ENCODE measurements around the gene SLC20A1. TPM values are rescaled to one million over a fixed set of nuclear protein-coding genes. Genes with fewer than 3 reads are reported as not detected.
A peak's percentile ranks its signal among the peaks of the same experiment; 100 is the strongest.

The SLC20A1 gene
- total RNA-seq, 1 donor from 2014 or later, result 23.1 TPM

DNA sequence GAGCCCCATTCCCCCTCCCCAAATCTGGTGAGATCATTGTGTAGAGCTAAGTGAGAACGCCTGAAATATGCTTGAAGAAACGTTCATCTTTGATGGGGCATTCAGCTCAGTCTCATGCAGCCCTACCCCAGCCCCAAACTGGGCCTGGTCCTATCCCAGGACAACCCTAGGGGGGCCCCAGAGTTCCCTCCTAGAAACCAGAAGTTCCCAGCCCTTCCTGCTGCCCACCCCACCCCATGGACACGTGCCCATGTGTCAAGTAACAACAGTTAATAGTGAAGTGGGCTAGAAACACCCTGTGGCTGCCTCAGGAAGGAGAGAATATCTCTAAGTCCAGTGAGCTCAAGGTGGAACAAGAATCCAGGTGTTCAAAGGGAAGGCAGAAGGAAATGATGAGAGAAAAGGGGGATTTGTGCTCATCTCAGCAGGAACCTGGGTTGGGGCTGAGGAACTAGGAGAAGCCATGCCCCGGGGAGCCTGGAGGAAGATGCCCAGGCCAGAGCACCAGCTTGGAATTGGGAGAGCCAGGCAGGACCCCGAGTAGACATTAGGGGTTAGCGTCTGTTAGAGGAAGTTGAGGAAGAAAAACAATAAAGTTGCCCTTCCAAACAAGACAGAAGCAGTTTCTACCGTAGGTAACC, 20.1 kb upstream of the SLC20A1 start:
- DNase-seq (ENCODE audit: low spot score), result no peak

DNA sequence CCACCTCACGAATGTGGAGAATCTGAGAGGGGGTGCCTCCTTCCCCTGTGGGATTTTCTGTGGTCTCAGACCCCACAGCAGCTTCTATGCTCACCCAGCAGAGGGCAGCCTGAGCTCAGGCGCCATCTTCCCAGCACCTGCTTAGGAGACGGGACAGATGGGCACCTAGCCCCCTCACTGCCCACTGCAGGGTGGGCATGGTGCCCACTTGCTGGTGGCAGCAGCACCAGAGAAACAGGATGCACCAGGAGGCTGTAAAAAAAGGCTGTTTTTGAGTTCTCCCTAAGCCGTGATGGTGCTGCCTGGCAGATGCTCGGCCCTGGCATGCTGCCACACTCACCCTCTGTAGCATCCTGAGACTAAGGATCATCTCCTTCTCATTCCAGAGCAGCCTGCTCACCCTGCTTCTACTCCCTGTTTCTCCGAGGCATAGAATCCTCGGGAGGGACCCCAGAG, 19.1 kb upstream of the SLC20A1 start:
- DNase-seq (ENCODE audit: low spot score), result peak; percentile 64

DNA sequence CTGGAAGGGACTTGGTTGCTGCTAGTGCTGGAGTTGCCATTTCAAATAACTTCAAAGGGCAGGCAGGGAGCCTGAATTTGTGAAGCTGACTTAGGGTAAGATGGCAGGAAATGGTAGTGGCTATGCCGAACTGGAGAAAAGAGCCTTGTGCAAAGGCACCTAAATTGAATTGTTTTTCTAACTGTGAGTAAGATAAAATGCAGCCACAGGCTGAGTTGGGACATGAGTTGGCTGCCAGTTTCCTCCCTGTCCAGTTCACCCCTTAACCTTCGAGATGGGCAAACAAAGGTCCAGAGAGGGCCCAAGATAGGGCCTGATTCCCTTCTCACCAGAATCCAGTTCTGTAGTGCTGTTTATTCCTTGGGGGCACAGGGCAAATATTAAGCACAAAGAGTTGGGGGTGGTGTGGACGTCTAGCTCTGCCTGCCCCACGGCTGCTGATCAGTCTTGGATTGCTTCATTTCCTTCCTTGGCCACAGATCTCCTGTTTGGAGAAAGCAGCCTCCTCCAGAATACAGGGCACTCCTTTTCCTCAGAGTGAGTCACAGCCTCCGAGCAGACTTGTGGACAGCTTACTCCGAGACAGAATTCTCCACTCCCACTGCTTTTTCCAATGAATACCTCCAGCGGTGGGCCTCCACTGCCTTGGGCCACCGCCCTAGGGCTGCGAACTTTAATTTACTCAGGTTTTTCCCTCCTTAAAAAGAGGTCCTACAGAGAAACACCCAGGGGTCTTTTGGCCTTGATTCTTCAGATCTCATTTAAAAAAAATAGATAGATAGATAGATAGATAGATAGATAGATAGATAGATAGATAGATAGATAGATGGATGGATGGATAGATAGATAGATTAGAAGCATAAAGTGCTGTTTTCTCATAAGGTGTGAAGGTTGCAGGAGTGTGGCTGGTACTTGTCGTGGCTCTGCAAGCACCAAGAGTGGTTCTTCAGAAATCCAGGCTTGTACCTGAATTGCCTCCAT, 18.4 kb upstream of the SLC20A1 start:
- DNase-seq (ENCODE audit: low spot score), result peak; percentile 92

DNA sequence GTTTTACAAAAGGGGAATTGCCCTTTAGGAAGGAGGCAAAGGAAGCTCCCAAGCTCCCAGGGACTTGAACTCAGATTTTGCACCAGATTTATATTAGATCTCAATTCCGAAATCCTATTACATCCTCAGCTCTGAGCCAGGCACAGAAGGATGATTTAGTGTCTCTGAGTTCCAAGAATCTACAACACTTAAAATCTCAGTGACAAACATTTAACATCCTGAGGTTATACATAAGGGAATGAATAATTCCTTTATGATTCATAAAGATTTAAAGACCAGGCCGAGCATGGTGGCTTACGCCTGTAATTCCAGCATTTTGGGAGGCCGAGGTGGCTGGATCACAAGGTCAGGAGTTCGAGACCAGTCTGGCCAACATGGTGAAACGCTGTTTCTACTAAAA, 16.5 kb upstream of the SLC20A1 start:
- no peak for DNase-seq (ENCODE audit: low spot score)

DNA sequence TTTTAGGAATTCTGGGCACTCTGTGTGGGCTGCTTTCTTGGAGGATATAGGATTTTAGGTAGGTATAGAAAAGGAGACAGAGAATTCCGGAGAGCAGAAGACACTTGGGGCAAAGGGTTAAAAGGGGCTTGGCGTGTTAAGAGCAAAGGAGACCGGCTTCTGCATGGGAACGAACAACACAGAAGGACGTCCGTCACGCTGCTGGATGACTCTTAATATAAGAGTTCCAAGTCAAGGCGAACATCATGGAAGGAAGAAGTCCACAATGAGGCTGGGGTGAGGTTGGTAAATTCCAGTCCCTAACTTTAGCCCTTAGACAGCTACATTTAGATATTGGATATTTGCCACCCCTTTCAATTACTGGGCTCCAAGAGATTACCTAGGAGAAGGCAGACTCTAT, 15.9 kb upstream of the SLC20A1 start:
- DNase-seq (ENCODE audit: low spot score), result no peak

DNA sequence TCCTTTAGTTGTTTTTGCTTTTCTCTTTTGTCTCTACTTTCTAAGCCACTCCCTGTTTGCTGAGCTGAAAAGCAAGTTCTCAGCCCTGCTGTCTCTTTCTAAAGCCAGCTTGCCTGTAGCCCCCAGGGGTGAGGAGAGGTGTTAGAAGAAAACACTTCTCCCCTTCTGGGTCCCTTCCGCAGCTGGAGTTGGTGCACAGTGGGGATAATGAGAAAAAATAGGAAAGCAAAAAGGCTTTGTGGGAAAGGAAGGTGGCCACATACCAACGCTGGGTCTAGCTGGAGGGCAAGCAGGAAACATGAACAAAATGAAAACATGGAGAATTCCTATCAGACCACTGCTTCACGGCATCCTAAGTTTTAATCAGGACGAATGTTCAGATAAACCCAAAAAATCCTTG, 15.5 kb upstream of the SLC20A1 start:
- DNase-seq (ENCODE audit: low spot score), result no peak

DNA sequence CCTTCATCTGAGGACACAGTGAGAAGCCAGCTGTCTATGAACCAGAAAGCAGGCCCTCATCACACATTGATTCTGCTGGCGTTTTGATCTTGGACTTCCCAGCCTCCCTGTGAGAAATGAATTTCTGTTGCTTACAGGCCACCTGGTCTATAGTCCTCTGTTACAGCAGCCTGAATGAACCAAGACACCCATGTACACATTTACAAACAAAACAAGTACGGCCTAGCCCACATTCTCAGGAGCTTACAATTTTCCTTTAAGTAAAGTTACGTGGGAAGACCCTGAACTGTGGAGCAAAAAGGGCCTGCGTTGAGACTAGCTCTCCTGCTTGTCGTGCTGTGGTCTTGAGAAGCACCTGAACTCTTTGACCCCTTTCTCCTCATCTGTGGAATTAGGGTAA, 12.0 kb upstream of the SLC20A1 start:
- DNase-seq (ENCODE audit: low spot score), result no peak

DNA sequence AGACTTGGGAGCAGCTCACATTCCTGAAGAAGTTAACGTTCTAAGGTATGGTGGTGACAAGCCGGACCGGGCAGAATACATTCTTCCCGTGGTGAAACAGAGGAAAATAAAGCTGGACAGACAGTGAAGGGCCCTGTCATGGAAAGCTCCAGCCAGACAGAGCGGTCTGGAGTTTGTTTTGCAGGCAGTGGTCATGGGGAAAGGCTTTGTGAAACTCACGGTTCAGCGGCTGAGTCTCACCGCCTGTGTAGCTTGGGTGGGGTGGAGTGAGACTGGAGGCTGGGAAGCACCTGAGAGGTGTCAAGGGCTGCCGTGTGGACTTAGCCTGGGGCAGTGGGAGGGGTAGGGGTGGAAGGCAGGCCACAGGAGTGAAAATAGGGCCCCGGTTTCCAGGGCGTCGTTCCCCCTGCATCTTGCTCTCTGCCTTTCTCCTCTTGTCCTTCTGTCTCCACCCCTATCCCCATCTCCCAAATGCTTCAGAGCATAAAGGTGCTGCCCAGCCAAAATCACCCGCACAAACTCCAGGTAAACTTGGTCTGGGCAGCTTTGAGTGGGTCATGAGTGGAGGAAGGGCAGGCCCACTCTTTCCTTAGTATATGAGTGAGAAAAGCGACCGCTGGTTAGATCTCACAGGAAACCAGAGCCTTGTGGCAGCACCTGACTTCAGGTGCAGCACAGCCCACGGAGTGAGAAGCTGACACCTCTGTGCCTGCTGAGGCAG, 11.4 kb upstream of the SLC20A1 start:
- no peak for DNase-seq (ENCODE audit: low spot score)

DNA sequence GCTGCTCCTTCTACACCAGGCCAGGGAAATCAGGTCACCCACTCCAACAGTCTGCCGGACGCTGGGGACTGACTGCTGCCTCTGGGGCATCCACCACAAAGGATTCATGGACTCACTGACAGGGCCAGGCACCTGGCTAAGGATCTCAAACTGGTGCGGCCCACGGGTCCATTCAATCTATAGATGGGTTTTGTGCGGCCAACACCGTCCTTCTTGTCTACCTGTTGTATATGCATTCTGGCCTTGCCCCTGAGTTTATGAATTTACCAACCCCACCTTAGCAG, 10.9 kb upstream of the SLC20A1 start:
- no peak for DNase-seq (ENCODE audit: low spot score)

DNA sequence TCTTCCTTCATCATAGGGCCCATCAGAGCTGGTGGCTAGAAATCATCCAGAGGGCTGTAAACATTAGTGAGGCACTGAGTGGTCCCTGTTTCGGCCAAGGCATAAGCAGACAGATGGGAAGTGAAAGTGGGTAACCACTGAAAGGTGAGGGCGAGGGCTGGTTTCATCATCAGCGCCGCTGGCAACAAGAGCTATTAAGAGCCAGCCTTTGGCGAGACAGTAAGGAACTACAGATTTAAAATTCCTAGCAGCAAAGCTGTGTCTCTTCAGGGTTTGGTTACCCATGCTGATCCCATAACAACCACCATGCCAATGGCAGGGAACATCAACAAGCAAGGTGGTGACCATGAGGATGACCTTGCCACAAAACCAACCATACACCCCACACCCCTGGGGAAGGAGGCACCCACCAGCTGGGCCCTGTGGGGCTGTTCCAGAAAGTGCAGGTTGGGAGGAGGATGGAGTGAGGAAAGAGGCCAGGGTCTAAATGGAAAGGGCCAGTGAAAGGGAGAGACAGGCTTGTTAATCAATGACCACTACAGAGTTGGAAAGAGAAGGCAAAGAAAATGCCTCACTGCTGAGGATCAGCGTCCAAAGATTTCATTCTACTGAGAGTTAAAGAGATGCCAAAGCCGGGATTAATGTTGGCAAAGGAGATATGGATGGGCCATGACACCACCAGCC, 9.0 kb upstream of the SLC20A1 start:
- DNase-seq (ENCODE audit: low spot score), result no peak

DNA sequence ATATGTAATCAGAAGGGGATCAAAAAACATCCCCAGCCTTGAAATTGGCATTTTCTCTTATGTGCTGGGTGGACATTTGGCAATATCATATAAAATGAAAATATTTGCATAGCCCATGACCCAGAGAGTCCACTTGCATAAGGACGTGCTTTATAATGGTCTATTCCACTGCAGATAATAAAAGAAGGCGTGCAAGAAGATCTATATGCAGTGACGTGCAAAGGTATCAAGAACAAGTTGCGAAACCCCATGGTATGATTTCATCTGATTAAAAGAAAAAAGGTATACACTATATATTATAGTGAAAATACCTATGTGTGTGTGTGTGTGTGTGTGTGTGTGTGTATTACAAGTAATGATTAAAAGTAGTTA, 8.5 kb upstream of the SLC20A1 start:
- no peak for DNase-seq (ENCODE audit: low spot score)

DNA sequence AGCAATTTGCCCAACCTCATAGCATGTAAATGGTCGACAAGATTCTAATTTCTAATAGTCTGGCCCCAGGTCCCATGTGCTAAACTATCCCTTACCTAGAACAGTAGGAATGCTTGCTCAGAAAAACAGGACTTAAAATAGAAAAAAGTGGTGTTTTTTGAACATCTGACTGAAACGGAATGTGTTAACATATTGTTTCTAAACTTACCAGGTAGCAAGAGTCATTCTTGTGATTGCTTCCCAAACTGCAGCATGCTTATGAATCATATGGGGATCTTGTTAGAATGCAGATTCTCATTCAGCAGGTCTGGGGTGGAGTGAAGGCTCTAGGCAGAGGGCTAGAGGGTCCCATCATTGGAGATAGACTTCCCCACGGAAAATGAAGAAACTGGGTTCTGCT, 5.8 kb upstream of the SLC20A1 start:
- DNase-seq (ENCODE audit: low spot score), result no peak

DNA sequence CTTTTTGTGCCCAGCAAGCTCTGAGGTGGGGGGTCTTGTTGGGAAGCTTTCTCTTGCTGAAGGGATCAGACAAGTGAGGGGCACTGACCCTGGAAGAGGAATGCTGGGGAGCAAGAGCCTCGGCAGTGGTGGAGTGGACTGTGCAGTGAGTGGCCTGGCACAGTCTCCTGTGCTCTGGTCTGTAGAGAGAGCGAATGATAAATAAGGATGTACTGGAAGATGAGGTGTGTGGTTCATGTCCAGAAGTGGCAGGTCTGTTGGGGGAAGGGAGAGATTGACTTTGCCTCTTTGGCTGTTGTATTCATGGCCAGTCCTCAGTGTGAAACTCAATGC, 5.3 kb upstream of the SLC20A1 start:
- no peak for DNase-seq (ENCODE audit: low spot score)

DNA sequence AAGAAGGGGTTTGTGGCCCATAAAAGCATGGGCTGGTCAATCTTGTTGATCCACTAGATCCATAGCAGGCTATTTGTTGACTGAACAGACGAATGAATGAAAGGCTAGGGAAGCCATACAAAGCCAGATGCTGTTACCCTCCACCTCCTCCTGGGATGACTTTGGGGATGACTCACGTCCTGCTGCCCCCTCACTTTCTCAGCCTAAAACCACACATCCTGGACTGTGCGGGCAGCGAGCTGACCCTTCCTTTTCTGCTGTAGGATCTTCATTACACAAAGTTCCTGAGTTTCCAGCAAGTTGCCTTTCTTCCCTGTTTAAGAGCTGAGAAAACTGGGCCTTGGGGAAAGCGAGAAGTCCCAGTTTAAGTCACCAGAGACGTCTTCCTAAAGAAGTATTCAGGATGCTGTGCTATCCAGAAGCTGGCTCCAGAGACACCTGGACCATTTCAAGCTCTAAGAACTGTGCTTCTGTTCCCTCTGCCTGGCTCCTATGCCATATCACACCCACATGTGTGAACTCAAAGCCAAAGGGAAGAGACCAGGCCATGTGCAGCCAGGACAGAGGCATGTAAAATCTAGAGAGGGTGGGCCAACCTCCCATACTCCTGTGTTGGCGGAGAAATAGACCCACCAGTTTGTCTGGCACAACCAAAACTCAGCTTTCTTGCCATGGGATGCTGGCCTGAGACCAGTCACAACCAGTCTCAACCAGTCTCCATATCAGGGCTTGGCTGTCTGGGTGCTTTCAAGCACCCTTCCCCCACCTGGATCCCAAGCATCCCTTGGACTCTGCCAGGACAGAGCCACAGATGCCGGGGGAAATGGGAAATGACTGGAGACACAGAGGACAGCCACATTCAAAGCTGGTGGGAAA, 4.7 kb upstream of the SLC20A1 start:
- DNase-seq (ENCODE audit: low spot score), result no peak

DNA sequence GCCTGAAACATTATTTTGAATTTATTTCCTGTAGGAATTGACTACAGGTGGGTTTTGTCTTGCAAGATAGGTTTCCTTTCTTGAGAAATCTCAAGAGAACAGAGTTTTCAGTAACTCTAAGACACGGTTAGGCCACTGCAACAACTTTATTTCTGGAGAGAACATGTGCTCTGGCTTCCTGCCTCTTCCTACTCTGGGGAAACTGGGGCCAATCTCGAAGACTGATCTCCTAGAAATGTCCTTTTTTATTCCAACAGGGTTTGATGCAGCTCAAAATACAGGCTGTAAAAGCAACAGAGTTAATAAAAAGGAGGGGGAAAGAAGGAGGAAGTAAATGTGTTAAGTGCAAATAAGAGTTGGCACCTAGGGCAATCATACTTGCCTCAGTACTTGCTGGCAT, 4.0 kb upstream of the SLC20A1 start:
- DNase-seq (ENCODE audit: low spot score), result no peak

DNA sequence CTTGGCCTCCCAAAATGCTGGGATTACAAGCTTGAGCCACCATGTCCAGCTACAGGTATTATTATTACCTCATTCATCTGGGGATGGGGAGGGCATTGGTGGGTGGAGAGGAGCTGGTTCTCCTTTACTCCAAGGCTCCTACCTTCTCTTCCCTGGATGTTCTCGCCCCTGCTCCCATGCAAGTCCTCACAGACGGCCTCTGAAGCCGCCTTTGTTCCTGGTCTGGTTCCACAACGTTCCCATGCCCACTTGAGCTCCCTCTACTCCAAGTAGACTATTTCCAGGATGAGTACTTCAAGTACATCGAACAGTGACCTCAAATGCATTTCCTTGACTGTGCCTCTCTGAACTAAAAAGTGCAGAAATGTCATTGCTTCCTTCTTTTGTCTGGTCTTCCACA, 3.2 kb upstream of the SLC20A1 start:
- DNase-seq (ENCODE audit: low spot score), result no peak

DNA sequence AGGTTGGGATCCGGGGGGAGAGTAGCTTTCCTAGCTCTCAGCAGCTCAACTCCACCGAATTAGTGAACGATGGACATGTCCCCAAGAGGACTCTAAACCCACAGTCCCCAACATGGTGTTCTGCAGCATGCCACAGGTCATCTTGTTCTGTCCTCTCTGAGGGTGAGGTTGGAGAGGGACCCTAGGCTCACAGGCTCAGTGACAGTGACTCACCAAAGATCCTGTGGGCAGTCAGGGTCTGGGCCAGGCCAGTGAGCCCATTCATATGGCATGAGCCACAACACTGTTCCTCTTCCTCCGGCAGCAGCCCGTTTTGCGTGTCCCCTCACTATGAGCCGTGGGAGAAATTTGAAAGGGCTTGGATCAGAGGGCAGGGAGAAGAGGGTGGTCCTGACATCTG, 2.8 kb upstream of the SLC20A1 start:
- DNase-seq (ENCODE audit: low spot score), result no peak

DNA sequence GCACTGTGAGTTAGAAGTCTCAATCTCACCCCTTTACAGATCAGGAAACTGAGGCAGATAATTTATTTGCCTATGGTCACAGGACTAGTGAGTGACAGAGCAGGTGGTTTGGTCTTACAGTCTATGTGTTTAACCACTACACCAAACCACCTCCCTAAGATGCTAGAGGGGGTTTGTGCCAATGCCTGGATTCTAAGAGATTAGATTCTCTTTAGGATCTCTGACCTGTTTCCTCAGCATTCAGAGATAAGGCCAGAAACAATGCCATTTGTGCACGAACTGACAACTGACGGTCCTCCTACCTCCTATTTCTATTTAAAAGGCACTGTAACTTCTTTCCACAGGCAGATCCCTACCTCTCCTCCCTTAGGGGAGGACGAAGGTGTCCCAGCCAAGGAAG, 2.3 kb upstream of the SLC20A1 start:
- DNase-seq (ENCODE audit: low spot score), result no peak

DNA sequence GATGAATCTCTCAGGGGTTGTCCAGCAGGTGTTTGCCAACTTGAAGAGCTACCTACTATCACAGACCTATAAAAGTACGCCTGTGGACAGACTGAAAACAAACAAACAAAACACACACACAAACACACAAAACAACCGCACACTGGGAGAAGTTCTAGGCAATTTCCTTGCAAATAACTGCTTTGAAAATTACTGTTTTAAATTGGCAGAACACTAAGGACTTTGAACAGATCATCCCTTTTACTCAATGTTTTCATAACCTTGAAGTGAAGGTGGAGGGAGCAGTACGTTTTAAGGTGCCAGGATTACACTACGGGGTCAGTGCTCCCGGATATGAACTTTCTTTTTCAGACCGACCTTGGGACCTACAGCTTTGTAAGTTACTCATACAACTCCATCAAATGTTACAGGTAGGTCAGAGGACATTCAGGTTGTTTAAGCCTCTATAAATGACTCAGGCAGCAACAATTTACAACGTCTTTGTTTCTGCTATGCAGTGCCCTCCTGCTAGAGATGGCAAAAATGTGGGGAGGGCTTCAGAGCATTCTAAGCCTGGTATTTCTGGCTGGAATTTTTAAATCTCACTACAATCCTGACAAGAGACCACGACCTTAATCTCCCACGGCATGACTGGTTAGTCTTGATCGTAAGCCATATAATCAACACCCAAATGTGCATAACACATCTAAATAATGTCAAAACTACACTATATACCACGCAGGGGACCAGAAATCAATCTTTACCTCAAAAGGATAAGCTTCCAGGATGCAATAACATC, 1.4 kb upstream of the SLC20A1 start:
- DNase-seq (ENCODE audit: low spot score), result no peak

DNA sequence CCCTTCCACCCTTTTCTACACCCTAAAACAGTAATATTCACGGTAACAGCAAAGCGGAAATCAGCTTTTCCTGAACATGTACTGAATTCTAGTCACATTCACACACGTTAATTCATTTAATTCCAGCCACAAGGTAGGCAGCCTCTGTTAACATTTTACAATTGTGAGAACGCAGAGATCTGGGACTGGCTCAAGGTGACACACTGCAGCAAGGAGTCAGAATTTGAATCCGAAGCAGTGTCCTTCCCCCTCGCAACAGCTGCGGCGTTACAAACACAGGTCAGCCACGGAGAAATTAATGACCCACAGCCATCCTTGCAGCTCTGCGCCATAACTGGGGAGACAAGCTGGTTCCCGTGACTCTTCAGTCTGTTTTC, 818 bp upstream of the SLC20A1 start:
- no peak for DNase-seq (ENCODE audit: low spot score)
